ENCODE data around the gene PHLDB2. TPM values are rescaled to one million over a fixed set of nuclear protein-coding genes. Genes with fewer than 3 reads are reported as not detected.

The PHLDB2 gene
- total RNA-seq, 2 donors from 2014 or later = 25.9 to 26.4 TPM

- no peaks in the 10 kb centered on the region for H3K27me3 ChIP-seq
- no peak overlapping the region for H3K4me3 ChIP-seq
- intact Hi-C loops (cut with DNase I) = no loop called here
- peak overlapping the region in 1 of 4 donors; percentile 20 for H3K27ac ChIP-seq
- peaks cover 7% of the 10 kb centered on the region for H3K4me1 ChIP-seq
- TF ChIP-seq POLR2A (IDR thresholded peaks at IDR 0.05) = no peak
- no peak for TF ChIP-seq CTCF (IDR thresholded peaks at IDR 0.05)
- peak; percentile 48 for ATAC-seq
- 37% methylated on average over 2 of the region's 2 CpGs for WGBS, 2 donors
- no peak for DNase-seq
- no peaks in the 10 kb centered on the region for H3K9me3 ChIP-seq
- H3K36me3 ChIP-seq (replicated peaks in 1 of 2; ENCODE audit: insufficient read depth in 1 of 2, low read depth in 2 of 2) = peaks cover 0 to 2% of the 10 kb centered on the region in 2 donors
These were observed 51.7 kb downstream of the PHLDB2 start for GRCh38 chr3:111910806-111911205.

GRCh38 chr3:111911446-111911845 lies 52.4 kb downstream of the PHLDB2 start:
- H3K4me3 ChIP-seq = no peak overlapping the region
- DNase-seq = no peak
- no peaks in the 10 kb centered on the region for H3K27me3 ChIP-seq
- WGBS, 2 donors = 84 to 89% methylated on average over 3 of the region's 3 CpGs
- peaks cover 0 to 2% of the 10 kb centered on the region in 2 donors for H3K36me3 ChIP-seq (replicated peaks in 1 of 2; ENCODE audit: insufficient read depth in 1 of 2, low read depth in 2 of 2)
- ATAC-seq = no peak
- intact Hi-C loops (cut with DNase I) = no loop called here
- peaks cover 13% of the 10 kb centered on the region for H3K4me1 ChIP-seq
- no peak overlapping the region for H3K27ac ChIP-seq
- H3K9me3 ChIP-seq = no peaks in the 10 kb centered on the region
- no peak for TF ChIP-seq POLR2A (IDR thresholded peaks at IDR 0.05)
- TF ChIP-seq CTCF (IDR thresholded peaks at IDR 0.05) = no peak

- Histone ChIP-seq H3K4me1 (peaks cover 24% of the 10 kb centered on the region), H3K27ac (no peak overlapping the region), H3K36me3 (replicated peaks in 1 of 2; ENCODE audit: insufficient read depth in 1 of 2, low read depth in 2 of 2) (peaks cover 0 to 2% of the 10 kb centered on the region in 2 donors), H3K9me3 (no peaks in the 10 kb centered on the region), H3K27me3 (no peaks in the 10 kb centered on the region), H3K4me3 (no peak overlapping the region)
- WGBS, 2 donors = 74 to 81% methylated on average over 7 to 8 of the region's 8 CpGs
- intact Hi-C loops (cut with DNase I) = no loop called here
- no peak for TF ChIP-seq POLR2A (IDR thresholded peaks at IDR 0.05)
- no peak for TF ChIP-seq CTCF (IDR thresholded peaks at IDR 0.05)
- ATAC-seq = no peak
- DNase-seq = no peak
These were observed 54.2 kb downstream of the PHLDB2 start for GRCh38 chr3:111913163-111913763.

- Histone ChIP-seq H3K9me3 (no peaks in the 10 kb centered on the region), H3K36me3 (replicated peaks in 1 of 2; ENCODE audit: insufficient read depth in 1 of 2, low read depth in 2 of 2) (peaks cover 0 to 2% of the 10 kb centered on the region in 2 donors), H3K4me1 (peaks cover 18% of the 10 kb centered on the region), H3K27ac (no peak overlapping the region), H3K27me3 (no peaks in the 10 kb centered on the region), H3K4me3 (no peak overlapping the region)
- intact Hi-C loops (cut with DNase I) = no loop called here
- TF ChIP-seq CTCF (IDR thresholded peaks at IDR 0.05) = no peak
- no peak for TF ChIP-seq POLR2A (IDR thresholded peaks at IDR 0.05)
- DNase-seq (no peak), ATAC-seq (no peak)
- 62 to 82% methylated on average over 3 of the region's 3 CpGs for WGBS, 2 donors
These were observed 56.8 kb downstream of the PHLDB2 start for GRCh38 chr3:111915905-111916304.

GRCh38 chr3:111917300-111917699 lies 58.2 kb downstream of the PHLDB2 start:
- TF ChIP-seq POLR2A (IDR thresholded peaks at IDR 0.05) (no peak), CTCF (IDR thresholded peaks at IDR 0.05) (no peak)
- WGBS, 2 donors = 50 to 80% methylated on average over 1 of the region's 1 CpG
- Histone ChIP-seq H3K4me1 (peaks cover 18% of the 10 kb centered on the region), H3K27me3 (no peaks in the 10 kb centered on the region), H3K27ac (peak overlapping the region in 2 of 4 donors; percentile 4 to 58), H3K36me3 (replicated peaks in 1 of 2; ENCODE audit: insufficient read depth in 1 of 2, low read depth in 2 of 2) (peaks cover 0 to 2% of the 10 kb centered on the region in 2 donors), H3K9me3 (no peaks in the 10 kb centered on the region), H3K4me3 (no peak overlapping the region)
- no peak for DNase-seq
- intact Hi-C loops (cut with DNase I) = no loop called here
- ATAC-seq = peak; percentile 85

Measured in body of pancreas (tissue), 4 donors.